Activated CD8-positive, alpha-beta memory T cell treated with anti-CD3 and anti-CD28 coated beads, Interleukin-2, amount 50 U/mL, for 24 hours (primary cell): ENCODE data around the gene RNU1-1.
"Not testable (repeated sequence)": the region's sequence is repeated elsewhere in the genome, so short reads cannot be mapped to it uniquely, and the experiment has no call there.

ENCODE experiments used
- DNase-seq: peaks from one replicate; pipeline ENCODE4 v3.0.0-alpha.2; 2020; ENCODE audit errors: extremely low read depth

Gene RNU1-1

DNA sequence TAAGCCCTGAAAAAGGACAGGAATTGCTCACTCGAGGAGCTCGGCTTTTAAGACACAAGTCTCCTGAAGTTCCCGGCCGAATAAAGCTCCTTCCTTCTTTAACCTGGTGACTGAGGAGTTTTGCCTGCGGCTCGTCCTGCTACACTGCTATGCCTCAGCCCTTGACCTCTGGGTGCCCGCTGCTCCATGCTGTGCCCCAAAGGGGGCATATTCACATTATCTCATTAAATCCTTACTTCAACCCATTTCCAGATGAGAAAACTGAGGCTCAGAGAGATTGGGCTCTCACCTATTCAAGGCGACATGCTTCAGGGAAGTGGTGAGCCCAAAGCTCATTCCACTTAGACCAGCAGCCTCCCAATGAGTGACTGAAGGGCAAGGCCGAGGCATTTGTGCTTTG is 20.4 kb downstream of the RNU1-1 start:
- not testable (repeated sequence) for DNase-seq

- DNase-seq = not testable (repeated sequence)
Observed at GRCh38 chr1:16492937-16493336, 21.1 kb downstream of the RNU1-1 start.

- no peak for DNase-seq
Observed at GRCh38 chr1:16491056-16491675, 22.9 kb downstream of the RNU1-1 start.

DNA sequence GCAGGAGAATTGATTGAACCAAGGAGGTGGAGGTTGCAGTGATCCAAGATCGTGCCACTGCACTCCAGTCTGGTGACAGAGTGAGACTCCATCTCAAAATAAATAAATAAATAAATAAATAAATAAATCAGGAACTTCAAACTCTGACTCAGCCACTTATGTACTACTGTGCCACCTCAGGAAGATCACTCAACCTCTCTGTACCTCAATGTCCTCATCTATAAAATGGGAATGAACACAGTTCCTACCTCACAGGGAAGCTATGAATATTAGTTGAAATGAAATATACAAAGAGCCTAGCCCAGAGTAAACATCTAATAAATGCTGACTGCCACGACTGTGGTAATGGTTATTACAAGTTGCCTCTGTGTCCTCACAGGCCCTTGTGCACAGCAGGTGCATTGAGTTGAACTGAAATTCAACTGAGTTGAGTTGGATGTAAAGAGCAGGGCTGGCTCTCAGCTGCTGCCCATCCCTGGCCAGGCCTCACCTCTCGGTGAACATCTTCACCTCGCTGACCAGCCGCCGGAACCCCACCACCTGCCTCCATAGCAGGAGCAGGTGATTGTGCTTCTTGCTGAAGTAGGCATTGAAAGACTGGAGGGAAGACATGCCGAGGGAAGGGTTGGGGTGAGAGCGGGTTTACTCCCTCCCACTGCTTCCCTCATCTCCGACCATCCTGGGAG is 24.7 kb downstream of the RNU1-1 start:
- not testable (repeated sequence) for DNase-seq

DNA sequence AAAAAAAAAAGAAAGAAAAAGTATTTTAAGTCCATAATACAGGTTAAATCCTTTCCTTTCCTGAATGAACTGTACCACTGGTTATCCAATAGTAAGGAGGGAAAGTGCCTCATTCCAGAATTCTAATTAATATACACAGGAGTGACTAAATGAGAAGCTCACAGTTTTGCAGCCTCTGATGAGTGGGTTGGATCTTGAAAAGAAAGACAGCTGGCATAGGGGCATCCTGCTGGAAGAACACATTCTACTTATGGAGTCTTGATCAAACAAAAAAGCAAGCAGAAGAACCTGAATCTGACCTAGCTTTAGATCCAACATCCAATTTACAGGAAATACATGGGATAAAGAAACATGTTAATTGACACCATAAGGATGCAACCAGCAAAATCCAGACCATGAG is 27.1 kb downstream of the RNU1-1 start:
- DNase-seq = not testable (repeated sequence)

- DNase-seq = not testable (repeated sequence)
Observed at GRCh38 chr1:16486316-16486715, 27.8 kb downstream of the RNU1-1 start.

- DNase-seq = no peak
Observed at GRCh38 chr1:16484931-16485330, 29.2 kb downstream of the RNU1-1 start.

- DNase-seq = no peak
Observed at GRCh38 chr1:16484501-16484835, 29.6 kb downstream of the RNU1-1 start.

GRCh38 chr1:16483639-16484500 is 30.2 kb downstream of the RNU1-1 start:
- not testable (repeated sequence) for DNase-seq

DNA sequence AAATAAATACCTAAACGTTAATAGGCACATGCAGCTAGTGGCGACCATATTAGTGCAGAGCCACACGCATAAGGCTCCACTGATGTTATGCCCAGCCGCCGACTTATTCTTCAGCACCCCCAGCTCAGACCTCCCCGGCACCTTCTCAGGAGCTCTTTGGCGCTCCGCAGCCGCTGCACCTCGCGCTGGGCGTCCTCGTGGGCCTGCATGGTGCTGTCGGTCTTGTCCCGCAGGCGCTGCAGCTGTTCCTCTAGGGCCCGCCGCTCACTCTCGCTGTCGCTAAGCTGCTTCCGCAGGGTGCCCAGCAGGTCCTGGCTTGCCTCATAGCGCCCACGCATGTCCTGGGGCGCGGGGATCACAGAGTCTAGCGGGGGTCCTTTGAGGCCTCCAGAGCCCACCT is 30.9 kb downstream of the RNU1-1 start:
- DNase-seq = not testable (repeated sequence)

DNA sequence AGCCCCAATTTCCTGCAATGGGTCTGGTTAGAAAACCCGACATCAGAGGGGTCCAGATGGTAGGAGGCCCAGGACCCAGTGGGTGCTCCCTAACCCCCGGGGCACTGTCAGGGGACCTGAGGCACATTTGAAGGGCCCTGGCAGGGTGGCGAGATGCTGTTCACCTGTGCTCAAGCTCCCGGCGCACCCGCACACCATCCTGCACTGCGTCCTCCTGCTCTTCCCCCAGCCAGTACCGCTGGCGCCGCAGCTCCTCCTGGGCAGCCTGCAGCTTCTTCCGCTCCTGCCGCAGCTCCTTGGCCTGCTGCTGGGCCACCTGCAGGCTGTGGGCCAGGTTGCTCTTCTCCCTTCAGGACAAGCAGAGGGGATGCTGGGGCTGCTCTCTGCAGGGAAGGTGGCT is 36.0 kb downstream of the RNU1-1 start:
- DNase-seq = no peak

DNA sequence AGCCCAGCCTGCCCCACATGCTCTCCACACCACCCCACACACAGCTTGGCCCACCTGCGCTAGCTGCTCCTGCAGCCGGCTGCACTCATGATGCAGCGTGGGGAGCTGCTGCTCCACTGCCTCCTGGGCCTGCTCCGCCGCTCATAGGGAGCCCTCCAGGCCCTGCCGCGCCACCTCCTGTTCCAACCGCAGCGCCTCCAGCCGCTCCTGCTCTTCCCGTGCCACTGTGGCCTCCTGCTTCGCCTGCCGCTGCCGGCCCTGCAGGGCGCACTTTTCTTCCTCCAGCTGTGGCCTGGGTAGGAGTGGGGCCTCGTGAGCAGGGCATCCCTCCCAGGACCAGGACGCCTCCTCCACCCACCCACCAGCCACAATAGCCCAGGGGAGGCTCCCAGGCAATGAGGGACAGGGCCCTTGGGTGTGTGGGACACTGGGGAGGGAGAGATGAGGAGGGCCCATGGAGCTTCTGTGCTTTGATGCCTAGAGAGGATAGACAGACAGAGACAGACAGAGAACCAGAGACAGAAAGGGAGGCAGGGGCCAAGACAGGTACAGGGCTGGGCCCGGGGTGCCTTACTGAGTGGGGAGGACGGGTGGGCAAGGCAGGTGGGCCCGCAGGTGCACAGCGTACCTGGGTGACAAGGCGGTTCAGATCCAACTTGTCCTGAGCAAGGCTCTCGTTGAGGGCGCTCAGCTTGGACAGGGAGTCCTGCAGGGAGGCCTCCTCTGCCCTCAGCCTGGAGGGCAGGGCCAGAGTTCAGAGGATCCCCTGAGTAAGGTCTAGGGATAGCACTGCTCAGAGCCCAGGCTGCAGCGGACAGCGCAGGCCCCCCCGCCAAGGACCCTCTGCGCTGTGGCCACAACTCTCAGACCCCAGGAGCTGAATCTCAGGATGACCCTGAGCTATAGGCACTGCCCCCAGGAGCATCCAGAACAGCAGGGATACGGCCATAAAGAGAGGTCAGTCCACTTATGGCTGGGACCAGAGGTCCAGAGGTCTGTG is 38.0 kb downstream of the RNU1-1 start:
- DNase-seq = not testable (repeated sequence)

DNA sequence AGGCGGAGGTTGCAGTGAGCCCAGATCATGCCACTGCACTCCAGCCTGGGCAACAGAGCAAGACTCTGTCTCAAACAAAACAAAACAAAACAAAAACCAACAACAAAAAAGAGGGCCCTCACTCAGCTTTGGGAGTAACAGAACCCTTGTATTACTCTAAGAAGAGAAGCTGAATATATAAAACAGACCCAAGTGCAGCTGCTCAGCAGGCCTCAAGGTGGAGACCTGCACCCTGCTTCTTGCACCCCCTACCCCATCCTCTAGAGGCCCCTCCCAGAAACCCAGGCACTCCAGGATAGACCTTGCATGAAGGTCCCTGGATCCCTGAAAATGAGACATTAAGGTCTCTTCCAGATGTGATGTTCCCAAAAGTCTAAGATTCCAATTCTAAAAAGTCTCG is 39.2 kb downstream of the RNU1-1 start:
- not testable (repeated sequence) for DNase-seq

DNA sequence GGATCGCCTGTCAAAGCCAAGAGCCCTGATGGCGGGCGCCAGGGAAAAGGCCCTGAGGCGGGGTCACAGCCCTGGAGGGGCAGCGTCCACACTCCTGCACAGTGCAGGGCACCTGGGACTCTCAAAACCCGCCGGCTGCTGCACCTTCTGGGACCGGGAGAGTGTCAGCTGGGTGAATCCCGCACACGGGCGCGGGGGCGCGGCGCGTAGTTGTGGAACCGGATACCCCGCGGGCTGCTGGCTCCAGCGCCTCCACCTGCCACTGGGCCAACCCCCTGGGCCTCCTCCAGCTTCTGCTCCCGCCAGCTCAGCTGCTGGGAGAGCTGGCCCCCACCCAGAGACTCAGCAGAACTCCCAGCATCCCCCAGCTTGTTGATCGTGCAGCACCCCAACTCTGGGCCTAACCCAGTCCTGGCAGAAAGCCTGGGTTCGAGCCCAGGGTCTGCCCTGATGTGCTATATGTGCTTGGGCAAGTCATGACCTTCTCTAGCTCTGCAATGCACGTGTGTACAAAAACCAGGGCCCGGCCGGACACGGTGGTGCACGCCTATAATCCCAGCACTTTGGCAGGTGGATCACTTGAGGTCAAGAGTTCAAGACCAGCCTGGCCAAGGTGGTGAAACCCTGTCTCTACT is 39.8 kb downstream of the RNU1-1 start:
- no peak for DNase-seq

GRCh38 chr1:16468558-16468957 is 45.5 kb downstream of the RNU1-1 start:
- no peak for DNase-seq

GRCh38 chr1:16464917-16465625 is 49.0 kb downstream of the RNU1-1 start:
- no peak for DNase-seq
